ENCODE measurements around the gene TEX51.

GRCh38 chr2:126930970-126931590 is 32.4 kb downstream of the TEX51 start:
- no peak for TF ChIP-seq REST (IDR thresholded peaks at IDR 0.05; ENCODE audit: low read depth)
- TF ChIP-seq, protein P1, sequence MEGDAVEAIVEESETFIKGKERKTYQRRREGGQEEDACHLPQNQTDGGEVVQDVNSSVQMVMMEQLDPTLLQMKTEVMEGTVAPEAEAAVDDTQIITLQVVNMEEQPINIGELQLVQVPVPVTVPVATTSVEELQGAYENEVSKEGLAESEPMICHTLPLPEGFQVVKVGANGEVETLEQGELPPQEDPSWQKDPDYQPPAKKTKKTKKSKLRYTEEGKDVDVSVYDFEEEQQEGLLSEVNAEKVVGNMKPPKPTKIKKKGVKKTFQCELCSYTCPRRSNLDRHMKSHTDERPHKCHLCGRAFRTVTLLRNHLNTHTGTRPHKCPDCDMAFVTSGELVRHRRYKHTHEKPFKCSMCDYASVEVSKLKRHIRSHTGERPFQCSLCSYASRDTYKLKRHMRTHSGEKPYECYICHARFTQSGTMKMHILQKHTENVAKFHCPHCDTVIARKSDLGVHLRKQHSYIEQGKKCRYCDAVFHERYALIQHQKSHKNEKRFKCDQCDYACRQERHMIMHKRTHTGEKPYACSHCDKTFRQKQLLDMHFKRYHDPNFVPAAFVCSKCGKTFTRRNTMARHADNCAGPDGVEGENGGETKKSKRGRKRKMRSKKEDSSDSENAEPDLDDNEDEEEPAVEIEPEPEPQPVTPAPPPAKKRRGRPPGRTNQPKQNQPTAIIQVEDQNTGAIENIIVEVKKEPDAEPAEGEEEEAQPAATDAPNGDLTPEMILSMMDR (IDR thresholded peaks at IDR 0.05 in 2 of 3, conservative IDR thresholded peaks at IDR 0.05 in 1 of 3; ENCODE audit: borderline replicate concordance in 1 of 3, insufficient read depth in 1 of 3, low read depth in 2 of 3, low read length in 2 of 3): no peak
- TF ChIP-seq POLR2A (IDR thresholded peaks at IDR 0.05; ENCODE audit: borderline replicate concordance, extremely low read depth, insufficient read depth, insufficient read length): no peak
- no peak for TF ChIP-seq JUND (IDR thresholded peaks at IDR 0.05)
- TF ChIP-seq ZNF274 (IDR thresholded peaks at IDR 0.05; ENCODE audit: low read depth, low read length): no peak
- TF ChIP-seq RAD21 (IDR thresholded peaks at IDR 0.05; ENCODE audit: low read depth): no peak
- TF ChIP-seq SP1 (IDR thresholded peaks at IDR 0.05; ENCODE audit: low read depth): no peak
- no peak for TF ChIP-seq EZH2phosphoT487 (IDR thresholded peaks at IDR 0.05; ENCODE audit: borderline replicate concordance)
- TF ChIP-seq POLR2AphosphoS5 (IDR thresholded peaks at IDR 0.05; ENCODE audit: low read depth, low read length): no peak
- no peak for TF ChIP-seq ELF1 (IDR thresholded peaks at IDR 0.05; ENCODE audit: borderline replicate concordance, low read depth)

Data from HCT116 (cell line).